ENCODE results near the gene ADCY10.
A peak's percentile ranks its signal among the peaks of the same experiment; 100 is the strongest.
"Not testable (repeated sequence)": the region's sequence is repeated elsewhere in the genome, so short reads cannot be mapped to it uniquely, and the experiment has no call there.

ADCY10 gene

GRCh38 chr1:167905182-167905581, 8.8 kb downstream of the ADCY10 start:
- Histone ChIP-seq H3K9me3 (ENCODE audit: control insufficient read depth, low read length) (peaks cover 7% of the 10 kb centered on the region), H3K4me1 (ENCODE audit: control insufficient read depth, insufficient read depth, low read length) (peaks cover 16% of the 10 kb centered on the region), H3K36me3 (ENCODE audit: control insufficient read depth, insufficient read depth, low read length, severe bottlenecking) (no peaks in the 10 kb centered on the region), H3K27me3 (replicated peaks; ENCODE audit: control insufficient read depth, insufficient read depth, low read length) (no peaks in the 10 kb centered on the region), H3K9ac (ENCODE audit: low read length) (peak overlapping the region; percentile 63), H3K4me3 (ENCODE audit: low read length) (no peak overlapping the region)
- peak; percentile 47 for DNase-seq (ENCODE audit: low read depth)

GRCh38 chr1:167904652-167905130, 9.2 kb downstream of the ADCY10 start:
- H3K9me3 ChIP-seq (ENCODE audit: control insufficient read depth, low read length), result peaks cover 2% of the 10 kb centered on the region
- peak; percentile 58 for DNase-seq (ENCODE audit: low read depth)
- peaks cover 20% of the 10 kb centered on the region for H3K4me1 ChIP-seq (ENCODE audit: control insufficient read depth, insufficient read depth, low read length)
- no peaks in the 10 kb centered on the region for H3K27me3 ChIP-seq (replicated peaks; ENCODE audit: control insufficient read depth, insufficient read depth, low read length)
- no peak overlapping the region for H3K4me3 ChIP-seq (ENCODE audit: low read length)
- H3K36me3 ChIP-seq (ENCODE audit: control insufficient read depth, insufficient read depth, low read length, severe bottlenecking), result no peaks in the 10 kb centered on the region
- H3K9ac ChIP-seq (ENCODE audit: low read length), result peak overlapping the region; percentile 52

- Histone ChIP-seq H3K27me3 (replicated peaks; ENCODE audit: control insufficient read depth, insufficient read depth, low read length) (no peaks in the 10 kb centered on the region), H3K9me3 (ENCODE audit: control insufficient read depth, low read length) (no peaks in the 10 kb centered on the region), H3K9ac (ENCODE audit: low read length) (no peak overlapping the region), H3K4me1 (ENCODE audit: control insufficient read depth, insufficient read depth, low read length) (peaks cover 32% of the 10 kb centered on the region), H3K4me3 (ENCODE audit: low read length) (no peak overlapping the region), H3K36me3 (ENCODE audit: control insufficient read depth, insufficient read depth, low read length, severe bottlenecking) (no peaks in the 10 kb centered on the region)
- DNase-seq (ENCODE audit: low read depth), result no peak
These were observed 13.0 kb downstream of the ADCY10 start for GRCh38 chr1:167900907-167901306.

GRCh38 chr1:167899253-167899681, 14.7 kb downstream of the ADCY10 start:
- H3K36me3 ChIP-seq (ENCODE audit: control insufficient read depth, insufficient read depth, low read length, severe bottlenecking), result no peaks in the 10 kb centered on the region
- no peak for DNase-seq (ENCODE audit: low read depth)
- H3K4me1 ChIP-seq (ENCODE audit: control insufficient read depth, insufficient read depth, low read length), result peaks cover 18% of the 10 kb centered on the region
- H3K9ac ChIP-seq (ENCODE audit: low read length), result no peak overlapping the region
- H3K4me3 ChIP-seq (ENCODE audit: low read length), result no peak overlapping the region
- no peaks in the 10 kb centered on the region for H3K9me3 ChIP-seq (ENCODE audit: control insufficient read depth, low read length)
- H3K27me3 ChIP-seq (replicated peaks; ENCODE audit: control insufficient read depth, insufficient read depth, low read length), result no peaks in the 10 kb centered on the region

GRCh38 chr1:167898578-167899222, 15.2 kb downstream of the ADCY10 start:
- DNase-seq (ENCODE audit: low read depth), result no peak
- Histone ChIP-seq H3K36me3 (ENCODE audit: control insufficient read depth, insufficient read depth, low read length, severe bottlenecking) (no peaks in the 10 kb centered on the region), H3K4me3 (ENCODE audit: low read length) (no peak overlapping the region), H3K9me3 (ENCODE audit: control insufficient read depth, low read length) (no peaks in the 10 kb centered on the region), H3K4me1 (ENCODE audit: control insufficient read depth, insufficient read depth, low read length) (peaks cover 18% of the 10 kb centered on the region), H3K9ac (ENCODE audit: low read length) (no peak overlapping the region), H3K27me3 (replicated peaks; ENCODE audit: control insufficient read depth, insufficient read depth, low read length) (no peaks in the 10 kb centered on the region)

- no peak for DNase-seq (ENCODE audit: low read depth)
- H3K36me3 ChIP-seq (ENCODE audit: control insufficient read depth, insufficient read depth, low read length, severe bottlenecking), result no peaks in the 10 kb centered on the region
- peaks cover 5% of the 10 kb centered on the region for H3K4me1 ChIP-seq (ENCODE audit: control insufficient read depth, insufficient read depth, low read length)
- H3K9ac ChIP-seq (ENCODE audit: low read length), result no peak overlapping the region
- H3K4me3 ChIP-seq (ENCODE audit: low read length), result no peak overlapping the region
- H3K27me3 ChIP-seq (replicated peaks; ENCODE audit: control insufficient read depth, insufficient read depth, low read length), result no peaks in the 10 kb centered on the region
- H3K9me3 ChIP-seq (ENCODE audit: control insufficient read depth, low read length), result no peaks in the 10 kb centered on the region
These were observed 20.1 kb downstream of the ADCY10 start for GRCh38 chr1:167893798-167894197.

GRCh38 chr1:167890400-167890799, 23.5 kb downstream of the ADCY10 start:
- no peaks in the 10 kb centered on the region for H3K36me3 ChIP-seq (ENCODE audit: control insufficient read depth, insufficient read depth, low read length, severe bottlenecking)
- no peak for DNase-seq (ENCODE audit: low read depth)
- H3K9me3 ChIP-seq (ENCODE audit: control insufficient read depth, low read length), result no peaks in the 10 kb centered on the region
- H3K27me3 ChIP-seq (replicated peaks; ENCODE audit: control insufficient read depth, insufficient read depth, low read length), result no peaks in the 10 kb centered on the region
- H3K4me1 ChIP-seq (ENCODE audit: control insufficient read depth, insufficient read depth, low read length), result no peaks in the 10 kb centered on the region
- no peak overlapping the region for H3K9ac ChIP-seq (ENCODE audit: low read length)
- no peak overlapping the region for H3K4me3 ChIP-seq (ENCODE audit: low read length)

- H3K27me3 ChIP-seq (replicated peaks; ENCODE audit: control insufficient read depth, insufficient read depth, low read length); H3K36me3 ChIP-seq (ENCODE audit: control insufficient read depth, insufficient read depth, low read length, severe bottlenecking); H3K9me3 ChIP-seq (ENCODE audit: control insufficient read depth, low read length); H3K9ac ChIP-seq (ENCODE audit: low read length); H3K4me1 ChIP-seq (ENCODE audit: control insufficient read depth, insufficient read depth, low read length); DNase-seq (ENCODE audit: low read depth); H3K4me3 ChIP-seq (ENCODE audit: low read length): not testable (repeated sequence)
These were observed 26.7 kb downstream of the ADCY10 start for GRCh38 chr1:167887187-167887586.

- Histone ChIP-seq H3K27me3 (replicated peaks; ENCODE audit: control insufficient read depth, insufficient read depth, low read length) (no peaks in the 10 kb centered on the region), H3K9ac (ENCODE audit: low read length) (no peak overlapping the region), H3K4me1 (ENCODE audit: control insufficient read depth, insufficient read depth, low read length) (no peaks in the 10 kb centered on the region)
These were observed 31.6 kb downstream of the ADCY10 start for GRCh38 chr1:167882376-167882775.

GRCh38 chr1:167881786-167882185, 32.1 kb downstream of the ADCY10 start:
- no peak overlapping the region for H3K4me3 ChIP-seq (ENCODE audit: low read length)
- no peaks in the 10 kb centered on the region for H3K9me3 ChIP-seq (ENCODE audit: control insufficient read depth, low read length)
- H3K27me3 ChIP-seq (replicated peaks; ENCODE audit: control insufficient read depth, insufficient read depth, low read length), result no peaks in the 10 kb centered on the region
- no peaks in the 10 kb centered on the region for H3K4me1 ChIP-seq (ENCODE audit: control insufficient read depth, insufficient read depth, low read length)
- DNase-seq (ENCODE audit: low read depth), result peak; percentile 24
- no peaks in the 10 kb centered on the region for H3K36me3 ChIP-seq (ENCODE audit: control insufficient read depth, insufficient read depth, low read length, severe bottlenecking)
- H3K9ac ChIP-seq (ENCODE audit: low read length), result no peak overlapping the region

More at GRCh38 chr1:167882376-167882775, 31.6 kb downstream of the ADCY10 start:
- H3K9me3 ChIP-seq (ENCODE audit: control insufficient read depth, low read length), result no peaks in the 10 kb centered on the region
- H3K4me3 ChIP-seq (ENCODE audit: low read length), result no peak overlapping the region
- no peak for DNase-seq (ENCODE audit: low read depth)
- H3K36me3 ChIP-seq (ENCODE audit: control insufficient read depth, insufficient read depth, low read length, severe bottlenecking), result no peaks in the 10 kb centered on the region

GRCh38 chr1:167881069-167881468, 32.9 kb downstream of the ADCY10 start:
- peak; percentile 22 for DNase-seq (ENCODE audit: low read depth)

GRCh38 chr1:167880580-167881021, 33.3 kb downstream of the ADCY10 start:
- no peaks in the 10 kb centered on the region for H3K36me3 ChIP-seq (ENCODE audit: control insufficient read depth, insufficient read depth, low read length, severe bottlenecking)
- no peaks in the 10 kb centered on the region for H3K9me3 ChIP-seq (ENCODE audit: control insufficient read depth, low read length)
- no peak overlapping the region for H3K4me3 ChIP-seq (ENCODE audit: low read length)
- no peak for DNase-seq (ENCODE audit: low read depth)
- H3K9ac ChIP-seq (ENCODE audit: low read length), result no peak overlapping the region
- no peaks in the 10 kb centered on the region for H3K4me1 ChIP-seq (ENCODE audit: control insufficient read depth, insufficient read depth, low read length)
- H3K27me3 ChIP-seq (replicated peaks; ENCODE audit: control insufficient read depth, insufficient read depth, low read length), result no peaks in the 10 kb centered on the region

More at GRCh38 chr1:167881069-167881468, 32.9 kb downstream of the ADCY10 start:
- no peaks in the 10 kb centered on the region for H3K4me1 ChIP-seq (ENCODE audit: control insufficient read depth, insufficient read depth, low read length)
- H3K9ac ChIP-seq (ENCODE audit: low read length), result no peak overlapping the region
- no peaks in the 10 kb centered on the region for H3K9me3 ChIP-seq (ENCODE audit: control insufficient read depth, low read length)
- H3K27me3 ChIP-seq (replicated peaks; ENCODE audit: control insufficient read depth, insufficient read depth, low read length), result no peaks in the 10 kb centered on the region
- H3K36me3 ChIP-seq (ENCODE audit: control insufficient read depth, insufficient read depth, low read length, severe bottlenecking), result no peaks in the 10 kb centered on the region
- H3K4me3 ChIP-seq (ENCODE audit: low read length), result no peak overlapping the region

Data from adipocyte (in vitro differentiated cells).